HEK293 (cell line): ENCODE measurements around the gene COPS9.

Experiments used
- CTCF ChIA-PET: fragments of 350-600 bp; formaldehyde crosslinking; extraction: SDS; loops from one replicate; lab custom pipeline; 2021; ENCODE audit warnings: antibody characterized with exemption; lab: Yijun Ruan, JAX
- POLR2A ChIA-PET: fragments of 300-600 bp; formaldehyde crosslinking; extraction: SDS; loops from one replicate; lab custom pipeline; 2020; ENCODE audit warnings: antibody characterized with exemption, inconsistent platforms; lab: Yijun Ruan, JAX
- H3K27ac ChIP-seq: fragments of 200-500 bp; sonication (Bioruptor generic); 2 replicates; pipeline ENCODE4 v1.5.1; 2014; ENCODE audit warnings: low read depth, low read length, control low read depth, inconsistent platforms; ENCODE audit errors: extremely low read depth
- H3K36me3 ChIP-seq, 2 experiments: fragments of 200-500 bp in 1 of 2; sonication (Bioruptor generic) in 1 of 2; 1 replicate in 1 of 2; 2 replicates in 1 of 2; pipeline ENCODE4 v1.5.1; 2014 to 2017; ENCODE audit warnings: inconsistent platforms in 2 of 2, low read length in 2 of 2; ENCODE audit not compliant: control insufficient read depth in 2 of 2, insufficient read depth in 1 of 2
- H3K4me1 ChIP-seq: fragments of 200-500 bp; sonication (Bioruptor generic); 2 replicates; pipeline ENCODE4 v1.5.1; 2014; ENCODE audit warnings: mild to moderate bottlenecking, low read length, inconsistent platforms; ENCODE audit not compliant: control insufficient read depth, insufficient read depth
- H3K4me3 ChIP-seq: 2 replicates; pipeline ENCODE4 v1.5.1; 2011; ENCODE audit warnings: low read depth, mild to moderate bottlenecking, control low read depth, low read length, moderate library complexity
- H3K9me3 ChIP-seq: fragments of 200-500 bp; sonication (Bioruptor generic); 2 replicates; pipeline ENCODE4 v1.5.1; 2014; ENCODE audit warnings: low read depth, low read length, inconsistent platforms; ENCODE audit not compliant: control insufficient read depth, insufficient read depth
- CTCF ChIP-seq: fragments of 450-650 bp; formaldehyde crosslinking; IDR thresholded peaks from 2 replicates; pipeline ENCODE4 v1.5.1; 2016; ENCODE audit warnings: missing biosample characterization, missing genetic modification characterization
- HIC1 ChIP-seq: fragments of 450-650 bp; formaldehyde crosslinking; IDR thresholded peaks from 2 replicates; pipeline ENCODE4 v1.5.1; 2016; ENCODE audit warnings: missing biosample characterization, missing genetic modification characterization
- OVOL3 ChIP-seq: fragments of 450-650 bp; formaldehyde crosslinking; IDR thresholded peaks from 2 replicates; pipeline ENCODE4 v1.5.1; 2016; ENCODE audit warnings: missing biosample characterization, missing genetic modification characterization
- RBAK ChIP-seq: fragments of 450-650 bp; formaldehyde crosslinking; IDR thresholded peaks from 2 replicates; pipeline ENCODE4 v1.5.1; 2016; ENCODE audit warnings: missing biosample characterization, missing genetic modification characterization
- TRIM28 ChIP-seq: IDR thresholded peaks from 2 replicates; pipeline ENCODE4 v1.6.1; 2011; ENCODE audit warnings: low read length, control low read depth, borderline replicate concordance
- WT1 ChIP-seq: fragments of 450-650 bp; formaldehyde crosslinking; IDR thresholded peaks from 2 replicates; pipeline ENCODE4 v1.5.1; 2016; ENCODE audit warnings: missing biosample characterization, missing genetic modification characterization
- ZBTB10 ChIP-seq: fragments of 450-650 bp; formaldehyde crosslinking; IDR thresholded peaks from 2 replicates; pipeline ENCODE4 v1.5.1; 2016; ENCODE audit warnings: missing biosample characterization, missing genetic modification characterization
- ZBTB17 ChIP-seq: fragments of 450-650 bp; formaldehyde crosslinking; IDR thresholded peaks from 2 replicates; pipeline ENCODE4 v1.5.1; 2016; ENCODE audit warnings: missing biosample characterization, missing genetic modification characterization
- ZBTB7A ChIP-seq: fragments of 450-650 bp; formaldehyde crosslinking; IDR thresholded peaks from 2 replicates; pipeline ENCODE4 v1.5.1; 2016; ENCODE audit warnings: low read depth, missing biosample characterization, missing genetic modification characterization
- ZNF18 ChIP-seq: fragments of 450-650 bp; formaldehyde crosslinking; IDR thresholded peaks from 2 replicates; pipeline ENCODE4 v1.5.1; 2016; ENCODE audit warnings: missing biosample characterization, missing genetic modification characterization
- ZNF366 ChIP-seq: fragments of 450-650 bp; formaldehyde crosslinking; conservative IDR thresholded peaks from 2 replicates; pipeline ENCODE4 v1.5.1; 2016; ENCODE audit warnings: missing biosample characterization, missing genetic modification characterization
- ZNF398 ChIP-seq: fragments of 450-650 bp; formaldehyde crosslinking; IDR thresholded peaks from 2 replicates; pipeline ENCODE4 v1.5.1; 2017; ENCODE audit warnings: missing biosample characterization, missing genetic modification characterization
- ZNF423 ChIP-seq: fragments of 450-650 bp; formaldehyde crosslinking; IDR thresholded peaks from 2 replicates; pipeline ENCODE4 v1.5.1; 2016; ENCODE audit warnings: missing biosample characterization, missing genetic modification characterization
- ZNF529 ChIP-seq: fragments of 450-650 bp; formaldehyde crosslinking; IDR thresholded peaks from 2 replicates; pipeline ENCODE4 v1.5.1; 2017; ENCODE audit warnings: missing genetic modification characterization, missing biosample characterization; ENCODE audit not compliant: insufficient replicate concordance
- ZNF548 ChIP-seq: fragments of 450-650 bp; formaldehyde crosslinking; IDR thresholded peaks from 2 replicates; pipeline ENCODE4 v1.5.1; 2016; ENCODE audit warnings: missing biosample characterization, missing genetic modification characterization
- ZNF580 ChIP-seq: fragments of 450-650 bp; formaldehyde crosslinking; IDR thresholded peaks from 2 replicates; pipeline ENCODE4 v1.5.1; 2016; ENCODE audit warnings: missing biosample characterization, missing genetic modification characterization
- ZNF658 ChIP-seq: fragments of 450-650 bp; formaldehyde crosslinking; IDR thresholded peaks from 2 replicates; pipeline ENCODE4; 2016; ENCODE audit warnings: missing biosample characterization, missing genetic modification characterization
- ZNF670 ChIP-seq: fragments of 450-650 bp; formaldehyde crosslinking; IDR thresholded peaks from 2 replicates; pipeline ENCODE4 v1.5.1; 2016; ENCODE audit warnings: missing biosample characterization, missing genetic modification characterization, low read depth
- ZNF707 ChIP-seq: fragments of 450-650 bp; formaldehyde crosslinking; IDR thresholded peaks from 2 replicates; pipeline ENCODE4 v1.5.1; 2016; ENCODE audit warnings: missing biosample characterization, missing genetic modification characterization
- ZNF830 ChIP-seq: fragments of 450-650 bp; IDR thresholded peaks from 2 replicates; pipeline ENCODE4 v1.5.0; 2018; ENCODE audit warnings: missing biosample characterization, missing genetic modification characterization, low read depth, mild to moderate bottlenecking, moderate library complexity

COPS9 gene

GRCh38 chr2:240142859-240143258 lies 6.8 kb upstream of the COPS9 start:
- CTCF ChIA-PET, result interaction anchor here (0.7 to 5.3 kb wide), 14 partner anchors 9 to 152 kb away, joined by 3 to 123 read pairs (median 5); no protein-coding TSS in a partner anchor
- Histone ChIP-seq H3K27ac (no peak overlapping the region), H3K4me3 (no peak overlapping the region), H3K4me1 (no peaks in the 10 kb centered on the region), H3K9me3 (no peaks in the 10 kb centered on the region), H3K36me3 (no peaks in the 10 kb centered on the region)
- POLR2A ChIA-PET, result interaction anchor here (1.1 kb wide), 1 partner anchor 117 kb away, joined by 3 read pairs; the partner anchor contains the start of gene NDUFA10
- TF ChIP-seq OVOL3 (no peak), HIC1 (tag by site-specific recombination) (no peak), ZNF423 (no peak), ZNF529 (no peak), ZBTB17 (tag by site-specific recombination) (no peak), ZNF18 (tag by site-specific recombination) (no peak), ZNF548 (tag by site-specific recombination) (no peak), ZNF658 (tag by site-specific recombination) (no peak), WT1 (tag by site-specific recombination) (no peak), ZNF580 (tag by site-specific recombination) (no peak), RBAK (tag by site-specific recombination) (no peak), ZNF707 (tag by site-specific recombination) (no peak), ZNF670 (tag by site-specific recombination) (no peak), ZBTB7A (tag by site-specific recombination) (no peak), ZBTB10 (tag by site-specific recombination) (no peak), TRIM28 (no peak), ZNF830 (no peak), ZNF398 (tag by site-specific recombination) (no peak), CTCF (tag by site-specific recombination) (no peak), ZNF366 (tag by site-specific recombination) (no peak)
